Activated CD8-positive, alpha-beta memory T cell treated with anti-CD3 and anti-CD28 coated beads, Interleukin-2, amount 50 U/mL, for 48 hours (primary cell): ENCODE results near the gene DPH7.
"Not testable (repeated sequence)": the region's sequence is repeated elsewhere in the genome, so short reads cannot be mapped to it uniquely, and the experiment has no call there.

Source experiments
- DNase-seq: peaks from one replicate; pipeline ENCODE4 v3.0.0-alpha.2; 2020

The DPH7 gene

GRCh38 chr9:137544176-137544760 is 34.5 kb downstream of the DPH7 start:
- no peak for DNase-seq

- DNase-seq, result no peak
These were observed 35.3 kb downstream of the DPH7 start for GRCh38 chr9:137543237-137543963.

GRCh38 chr9:137542486-137542885 is 36.2 kb downstream of the DPH7 start:
- DNase-seq, result no peak

- DNase-seq, result no peak
These were observed 38.2 kb downstream of the DPH7 start for GRCh38 chr9:137540536-137540935.

DNA sequence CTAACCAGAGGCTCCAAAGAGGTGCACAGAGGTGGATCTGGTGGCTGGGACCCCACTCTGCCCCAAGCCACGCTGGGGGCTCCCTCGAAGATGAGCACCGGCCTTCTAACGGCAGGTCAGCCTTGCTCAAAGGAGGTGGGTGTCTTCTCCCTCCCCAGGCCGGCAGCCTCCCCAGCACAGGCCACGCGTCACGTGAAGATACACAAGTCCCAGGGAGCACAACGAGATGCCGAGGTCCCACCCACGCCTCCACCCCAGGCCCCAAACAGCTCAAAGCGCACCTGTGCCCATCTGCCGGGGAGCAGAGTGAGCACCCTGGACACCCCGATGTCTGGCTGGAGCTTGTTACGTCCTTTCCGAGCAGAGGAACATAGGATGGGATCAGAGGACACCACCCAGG is 40.7 kb downstream of the DPH7 start:
- DNase-seq, result no peak

- not testable (repeated sequence) for DNase-seq
These were observed 42.1 kb downstream of the DPH7 start for GRCh38 chr9:137536594-137537131.

GRCh38 chr9:137535120-137535428 is 43.7 kb downstream of the DPH7 start:
- no peak for DNase-seq

- no peak for DNase-seq
These were observed 44.2 kb downstream of the DPH7 start for GRCh38 chr9:137534256-137535119.

- not testable (repeated sequence) for DNase-seq
These were observed 45.7 kb downstream of the DPH7 start for GRCh38 chr9:137532891-137533468.

- no peak for DNase-seq
These were observed 47.5 kb downstream of the DPH7 start for GRCh38 chr9:137531099-137531765.

DNA sequence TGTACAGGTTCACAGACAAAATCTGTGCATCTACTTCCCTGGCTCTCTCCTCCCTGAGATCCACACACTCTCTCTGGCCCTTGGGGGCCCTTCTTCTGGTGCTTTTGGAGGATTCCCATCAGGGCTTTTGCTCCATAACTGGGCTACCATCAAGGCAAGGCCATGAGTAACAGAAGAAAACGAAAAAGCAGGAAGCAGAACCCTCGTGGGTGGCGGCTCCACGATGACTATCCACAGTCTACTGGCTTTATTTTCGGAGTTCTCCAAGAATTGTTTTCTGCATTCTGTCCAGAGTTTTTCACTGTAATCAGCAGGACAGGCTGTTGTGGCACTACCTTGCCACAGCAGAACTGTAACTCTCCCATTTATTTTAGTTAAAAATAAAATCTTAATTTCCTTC is 48.4 kb downstream of the DPH7 start:
- DNase-seq, result no peak

GRCh38 chr9:137524981-137525317 is 53.8 kb downstream of the DPH7 start:
- DNase-seq, result no peak

GRCh38 chr9:137524161-137524980 is 54.4 kb downstream of the DPH7 start:
- DNase-seq, result no peak

GRCh38 chr9:137522746-137523455 is 55.8 kb downstream of the DPH7 start:
- DNase-seq, result no peak

DNA sequence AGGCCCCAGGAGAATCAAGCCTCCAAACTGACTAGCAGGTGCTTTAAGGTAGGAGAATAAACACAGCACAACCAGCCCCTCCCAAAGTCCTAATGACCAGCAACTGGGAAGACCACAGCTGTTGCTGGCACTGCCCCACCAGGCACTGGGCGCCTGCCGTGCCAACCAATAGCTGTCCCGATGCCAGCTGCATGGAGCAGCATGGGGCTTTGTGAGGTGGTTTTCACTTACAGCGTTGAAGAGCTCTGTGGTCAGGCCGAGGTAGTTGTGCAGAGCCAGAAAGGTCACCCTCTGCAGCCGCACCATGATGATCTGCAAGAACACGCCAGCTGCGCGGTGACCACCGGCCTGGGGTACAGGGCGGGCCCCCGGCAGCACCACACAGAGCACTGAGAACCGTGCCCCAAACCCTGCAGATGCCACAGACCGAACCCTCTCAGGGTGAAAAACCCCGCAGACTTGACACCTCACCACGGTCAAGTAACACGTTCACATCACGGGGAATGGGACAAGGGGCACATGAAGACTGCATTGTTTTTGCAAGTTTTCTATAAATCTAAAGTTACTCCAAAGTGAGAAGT is 57.2 kb downstream of the DPH7 start:
- no peak for DNase-seq

GRCh38 chr9:137520614-137521404 is 57.9 kb downstream of the DPH7 start:
- no peak for DNase-seq

DNA sequence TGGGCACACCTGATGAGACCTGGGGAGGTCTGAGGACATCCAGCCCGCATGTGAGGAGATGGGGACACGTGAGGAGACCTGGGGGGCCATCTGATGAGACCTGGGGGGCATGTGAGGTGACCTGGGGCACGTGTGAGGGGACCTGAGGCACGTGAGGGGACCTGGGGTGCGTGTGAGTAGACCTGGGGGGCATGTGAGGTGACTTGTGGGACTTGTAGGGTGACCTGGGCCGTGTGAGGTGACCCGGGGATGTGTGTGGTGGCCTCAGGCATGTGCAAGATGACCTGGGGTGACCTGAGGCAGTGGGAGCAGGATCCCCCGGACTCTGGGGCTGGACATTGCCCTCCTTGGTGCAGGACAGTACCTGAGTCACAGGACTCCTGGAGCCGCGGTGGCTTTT is 59.2 kb downstream of the DPH7 start:
- no peak for DNase-seq

- not testable (repeated sequence) for DNase-seq
These were observed 59.9 kb downstream of the DPH7 start for GRCh38 chr9:137518661-137519459.
